NCI-H187 treated with DMSO at 0.1 percent for 48 hours (cell line): ENCODE data around the gene RIN3.

Experiments used
- DNase-seq: peaks from one replicate; lab custom pipeline; 2025; lab: John Stamatoyannopoulos, UW

Gene RIN3

GRCh38 chr14:92487513-92488133 lies 26.0 kb upstream of the RIN3 start:
- no peak for DNase-seq

GRCh38 chr14:92489394-92490238 lies 24.0 kb upstream of the RIN3 start:
- DNase-seq = no peak

GRCh38 chr14:92490239-92490959 lies 23.2 kb upstream of the RIN3 start:
- no peak for DNase-seq

- no peak for DNase-seq
These were observed 21.8 kb upstream of the RIN3 start for GRCh38 chr14:92491782-92492181.

GRCh38 chr14:92492258-92492657 lies 21.3 kb upstream of the RIN3 start:
- no peak for DNase-seq

- no peak for DNase-seq
These were observed 20.6 kb upstream of the RIN3 start for GRCh38 chr14:92493024-92493423.

GRCh38 chr14:92493492-92493891 lies 20.1 kb upstream of the RIN3 start:
- no peak for DNase-seq

- DNase-seq = no peak
These were observed 19.1 kb upstream of the RIN3 start for GRCh38 chr14:92494512-92494911.

- DNase-seq = no peak
These were observed 18.6 kb upstream of the RIN3 start for GRCh38 chr14:92495027-92495426.

- no peak for DNase-seq
These were observed 17.3 kb upstream of the RIN3 start for GRCh38 chr14:92496191-92496857.

- no peak for DNase-seq
These were observed 16.2 kb upstream of the RIN3 start for GRCh38 chr14:92497391-92497790.

- no peak for DNase-seq
These were observed 14.3 kb upstream of the RIN3 start for GRCh38 chr14:92499234-92499633.

- DNase-seq = no peak
These were observed 13.1 kb upstream of the RIN3 start for GRCh38 chr14:92500491-92500941.

GRCh38 chr14:92501891-92502351 lies 11.7 kb upstream of the RIN3 start:
- DNase-seq = no peak

GRCh38 chr14:92502541-92503286 lies 10.9 kb upstream of the RIN3 start:
- DNase-seq = no peak

- DNase-seq = no peak
These were observed 9.7 kb upstream of the RIN3 start for GRCh38 chr14:92503756-92504491.

GRCh38 chr14:92505826-92506225 lies 7.8 kb upstream of the RIN3 start:
- DNase-seq = no peak

- DNase-seq = no peak
These were observed 7.3 kb upstream of the RIN3 start for GRCh38 chr14:92506231-92506630.

GRCh38 chr14:92507174-92507768 lies 6.3 kb upstream of the RIN3 start:
- peak; percentile 92 for DNase-seq

GRCh38 chr14:92510972-92511371 lies 2.6 kb upstream of the RIN3 start:
- no peak for DNase-seq
